ENCODE data around the gene C2orf42. TPM values are rescaled to one million over a fixed set of nuclear protein-coding genes. Genes with fewer than 3 reads are reported as not detected.

Gene C2orf42
- total and polyA plus RNA-seq, 10 of the 15 experiments (the other 5 are each of a cell fraction or from before 2014, with no cell fraction given) = 5.5 to 19.8 (median 11.5) TPM

DNA sequence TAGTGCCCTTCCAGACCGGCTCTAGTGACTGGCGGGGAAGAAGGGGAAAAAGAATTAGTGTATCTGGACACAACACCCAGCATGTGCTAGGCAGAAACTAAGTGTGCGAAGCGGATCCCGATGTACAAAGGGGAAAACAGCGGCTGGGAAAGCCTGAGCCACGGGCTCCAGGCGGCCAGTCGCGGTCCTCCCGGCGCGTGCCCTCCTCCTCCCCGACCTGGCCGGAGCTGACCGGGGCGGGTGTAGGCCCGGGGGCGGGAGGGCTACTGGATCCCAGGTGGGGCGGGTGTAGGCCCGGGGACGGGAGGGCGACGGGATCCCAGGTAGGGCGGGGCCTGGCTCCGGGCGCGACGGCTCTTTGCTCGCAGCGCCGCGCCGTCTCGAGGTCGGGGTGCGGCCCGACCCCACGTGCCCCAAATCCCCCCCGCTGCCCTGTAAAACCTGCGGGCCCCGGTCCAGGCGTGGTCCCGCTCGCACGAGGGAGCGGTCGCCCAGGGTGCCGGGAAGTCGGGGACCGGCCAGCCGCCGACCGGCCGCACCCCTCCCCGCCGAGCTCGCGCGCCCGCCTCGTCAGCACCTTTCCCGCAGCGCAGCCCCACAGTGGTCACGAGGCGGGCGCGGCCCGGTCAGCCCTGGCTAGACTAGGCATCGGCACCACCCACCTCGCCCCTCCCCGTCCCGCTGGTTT is 48.8 kb downstream of the C2orf42 start (continued):
- TF ChIP-seq EGR1 (IDR thresholded peaks at IDR 0.05; ENCODE audit: borderline replicate concordance in 1 of 2, low read depth in 2 of 2, low read length in 2 of 2) (peak in 1 of 2 experiments; percentile 47; a peak in 1 of 3 replicates), KAT2A (conservative IDR thresholded peaks at IDR 0.05; ENCODE audit: control insufficient read depth, low read depth, low read length) (no peak), IKZF2 (IDR thresholded peaks at IDR 0.05) (no peak), CREB1 (IDR thresholded peaks at IDR 0.05; ENCODE audit: low read depth) (no peak), SMARCA5 (IDR thresholded peaks at IDR 0.05) (0 out of 2 replicates have a peak, but pooled peaks have one; percentile 6), PAX5 (IDR thresholded peaks at IDR 0.05; ENCODE audit: borderline replicate concordance, low read depth, low read length) (no peak), ZSCAN29 (IDR thresholded peaks at IDR 0.05) (no peak), PML (IDR thresholded peaks at IDR 0.05; ENCODE audit: low read length) (no peak), ZNF217 (IDR thresholded peaks at IDR 0.05) (no peak; the same call in 1 of the 2 replicates), MYC (IDR thresholded peaks at IDR 0.05; ENCODE audit: insufficient read depth, insufficient read length, insufficient replicate concordance, low read length, severe bottlenecking) (peak; percentile 26), SIN3A (IDR thresholded peaks at IDR 0.05; ENCODE audit: low read depth, low read length) (no peak), CBX5 (IDR thresholded peaks at IDR 0.05; ENCODE audit: low read depth) (no peak), RAD51 (IDR thresholded peaks at IDR 0.05) (no peak), BCL11A (IDR thresholded peaks at IDR 0.05; ENCODE audit: low read depth, low read length) (no peak), CHD4 (IDR thresholded peaks at IDR 0.05) (no peak), EED (IDR thresholded peaks at IDR 0.05; ENCODE audit: low read depth) (no peak; the same call in 1 of the 2 replicates), CHD1 (IDR thresholded peaks at IDR 0.05; ENCODE audit: low read depth, low read length) (no peak), ESRRA (IDR thresholded peaks at IDR 0.05; ENCODE audit: low read length) (no peak), MTA3 (IDR thresholded peaks at IDR 0.05; ENCODE audit: borderline replicate concordance, low read length) (no peak), POU2F2 (IDR thresholded peaks at IDR 0.05; ENCODE audit: borderline replicate concordance, low read depth, low read length) (peak; percentile 14; the same call in 1 of the 3 replicates)
- TF ChIP-seq, protein P1, sequence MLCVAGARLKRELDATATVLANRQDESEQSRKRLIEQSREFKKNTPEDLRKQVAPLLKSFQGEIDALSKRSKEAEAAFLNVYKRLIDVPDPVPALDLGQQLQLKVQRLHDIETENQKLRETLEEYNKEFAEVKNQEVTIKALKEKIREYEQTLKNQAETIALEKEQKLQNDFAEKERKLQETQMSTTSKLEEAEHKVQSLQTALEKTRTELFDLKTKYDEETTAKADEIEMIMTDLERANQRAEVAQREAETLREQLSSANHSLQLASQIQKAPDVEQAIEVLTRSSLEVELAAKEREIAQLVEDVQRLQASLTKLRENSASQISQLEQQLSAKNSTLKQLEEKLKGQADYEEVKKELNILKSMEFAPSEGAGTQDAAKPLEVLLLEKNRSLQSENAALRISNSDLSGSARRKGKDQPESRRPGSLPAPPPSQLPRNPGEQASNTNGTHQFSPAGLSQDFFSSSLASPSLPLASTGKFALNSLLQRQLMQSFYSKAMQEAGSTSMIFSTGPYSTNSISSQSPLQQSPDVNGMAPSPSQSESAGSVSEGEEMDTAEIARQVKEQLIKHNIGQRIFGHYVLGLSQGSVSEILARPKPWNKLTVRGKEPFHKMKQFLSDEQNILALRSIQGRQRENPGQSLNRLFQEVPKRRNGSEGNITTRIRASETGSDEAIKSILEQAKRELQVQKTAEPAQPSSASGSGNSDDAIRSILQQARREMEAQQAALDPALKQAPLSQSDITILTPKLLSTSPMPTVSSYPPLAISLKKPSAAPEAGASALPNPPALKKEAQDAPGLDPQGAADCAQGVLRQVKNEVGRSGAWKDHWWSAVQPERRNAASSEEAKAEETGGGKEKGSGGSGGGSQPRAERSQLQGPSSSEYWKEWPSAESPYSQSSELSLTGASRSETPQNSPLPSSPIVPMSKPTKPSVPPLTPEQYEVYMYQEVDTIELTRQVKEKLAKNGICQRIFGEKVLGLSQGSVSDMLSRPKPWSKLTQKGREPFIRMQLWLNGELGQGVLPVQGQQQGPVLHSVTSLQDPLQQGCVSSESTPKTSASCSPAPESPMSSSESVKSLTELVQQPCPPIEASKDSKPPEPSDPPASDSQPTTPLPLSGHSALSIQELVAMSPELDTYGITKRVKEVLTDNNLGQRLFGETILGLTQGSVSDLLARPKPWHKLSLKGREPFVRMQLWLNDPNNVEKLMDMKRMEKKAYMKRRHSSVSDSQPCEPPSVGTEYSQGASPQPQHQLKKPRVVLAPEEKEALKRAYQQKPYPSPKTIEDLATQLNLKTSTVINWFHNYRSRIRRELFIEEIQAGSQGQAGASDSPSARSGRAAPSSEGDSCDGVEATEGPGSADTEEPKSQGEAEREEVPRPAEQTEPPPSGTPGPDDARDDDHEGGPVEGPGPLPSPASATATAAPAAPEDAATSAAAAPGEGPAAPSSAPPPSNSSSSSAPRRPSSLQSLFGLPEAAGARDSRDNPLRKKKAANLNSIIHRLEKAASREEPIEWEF (IDR thresholded peaks at IDR 0.05; ENCODE audit: insufficient replicate concordance, low read depth, low read length) = no peak
- TF ChIP-seq, protein P2, sequence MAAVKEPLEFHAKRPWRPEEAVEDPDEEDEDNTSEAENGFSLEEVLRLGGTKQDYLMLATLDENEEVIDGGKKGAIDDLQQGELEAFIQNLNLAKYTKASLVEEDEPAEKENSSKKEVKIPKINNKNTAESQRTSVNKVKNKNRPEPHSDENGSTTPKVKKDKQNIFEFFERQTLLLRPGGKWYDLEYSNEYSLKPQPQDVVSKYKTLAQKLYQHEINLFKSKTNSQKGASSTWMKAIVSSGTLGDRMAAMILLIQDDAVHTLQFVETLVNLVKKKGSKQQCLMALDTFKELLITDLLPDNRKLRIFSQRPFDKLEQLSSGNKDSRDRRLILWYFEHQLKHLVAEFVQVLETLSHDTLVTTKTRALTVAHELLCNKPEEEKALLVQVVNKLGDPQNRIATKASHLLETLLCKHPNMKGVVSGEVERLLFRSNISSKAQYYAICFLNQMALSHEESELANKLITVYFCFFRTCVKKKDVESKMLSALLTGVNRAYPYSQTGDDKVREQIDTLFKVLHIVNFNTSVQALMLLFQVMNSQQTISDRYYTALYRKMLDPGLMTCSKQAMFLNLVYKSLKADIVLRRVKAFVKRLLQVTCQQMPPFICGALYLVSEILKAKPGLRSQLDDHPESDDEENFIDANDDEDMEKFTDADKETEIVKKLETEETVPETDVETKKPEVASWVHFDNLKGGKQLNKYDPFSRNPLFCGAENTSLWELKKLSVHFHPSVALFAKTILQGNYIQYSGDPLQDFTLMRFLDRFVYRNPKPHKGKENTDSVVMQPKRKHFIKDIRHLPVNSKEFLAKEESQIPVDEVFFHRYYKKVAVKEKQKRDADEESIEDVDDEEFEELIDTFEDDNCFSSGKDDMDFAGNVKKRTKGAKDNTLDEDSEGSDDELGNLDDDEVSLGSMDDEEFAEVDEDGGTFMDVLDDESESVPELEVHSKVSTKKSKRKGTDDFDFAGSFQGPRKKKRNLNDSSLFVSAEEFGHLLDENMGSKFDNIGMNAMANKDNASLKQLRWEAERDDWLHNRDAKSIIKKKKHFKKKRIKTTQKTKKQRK (IDR thresholded peaks at IDR 0.05; ENCODE audit: low read depth, low read length) = no peak
